ENCODE data around the gene DGKE. TPM values are rescaled to one million over a fixed set of nuclear protein-coding genes. Genes with fewer than 3 reads are reported as not detected.

The DGKE gene
- polyA plus RNA-seq, 1 donor from 2014 or later = 16.6 TPM

GRCh38 chr17:56842577-56842976 lies 8.6 kb downstream of the DGKE start:
- Histone ChIP-seq H3K27ac (ENCODE audit: low read length) (no peak overlapping the region), H2AFZ (ENCODE audit: low read depth, low read length) (no peak overlapping the region), H3K4me2 (ENCODE audit: low read length) (no peak overlapping the region), H3K9ac (ENCODE audit: low read length) (no peak overlapping the region), H3F3A (ENCODE audit: insufficient read depth, low read length, poor library complexity, severe bottlenecking) (no peaks in the 10 kb centered on the region), H3K9me3 (ENCODE audit: low read length) (no peaks in the 10 kb centered on the region), H3K79me2 (replicated peaks; ENCODE audit: insufficient read depth, low read length) (no peaks in the 10 kb centered on the region), H3K36me3 (ENCODE audit: insufficient read depth, low read length) (no peaks in the 10 kb centered on the region), H3K4me3 (ENCODE audit: low read length) (no peak overlapping the region), H3K27me3 (ENCODE audit: insufficient read depth, low read depth, low read length) (no peaks in the 10 kb centered on the region), H4K20me1 (ENCODE audit: insufficient read depth) (no peaks in the 10 kb centered on the region), H3K9me2 (ENCODE audit: insufficient read depth, low read length) (no peaks in the 10 kb centered on the region)
- TF ChIP-seq MXI1 (conservative IDR thresholded peaks at IDR 0.05; ENCODE audit: poor library complexity, severe bottlenecking) (no peak), EZH2 (IDR thresholded peaks at IDR 0.05; ENCODE audit: borderline replicate concordance, insufficient read depth, low read length, poor library complexity, severe bottlenecking) (no peak), EP300 (conservative IDR thresholded peaks at IDR 0.05; ENCODE audit: poor library complexity, severe bottlenecking) (no peak), SMC3 (conservative IDR thresholded peaks at IDR 0.05; ENCODE audit: poor library complexity) (no peak), POLR2AphosphoS5 (IDR thresholded peaks at IDR 0.05) (no peak), CTCF (IDR thresholded peaks at IDR 0.05; ENCODE audit: poor library complexity, severe bottlenecking) (no peak), REST (IDR thresholded peaks at IDR 0.05; ENCODE audit: borderline replicate concordance) (no peak), TAF1 (IDR thresholded peaks at IDR 0.05; ENCODE audit: low read depth) (no peak), RAD21 (conservative IDR thresholded peaks at IDR 0.05) (no peak)

- Histone ChIP-seq H3K79me2 (replicated peaks; ENCODE audit: insufficient read depth, low read length) (no peaks in the 10 kb centered on the region), H2AFZ (ENCODE audit: low read depth, low read length) (no peak overlapping the region), H3K4me3 (ENCODE audit: low read length) (no peak overlapping the region), H4K20me1 (ENCODE audit: insufficient read depth) (no peaks in the 10 kb centered on the region), H3K9me2 (ENCODE audit: insufficient read depth, low read length) (no peaks in the 10 kb centered on the region), H3K27me3 (ENCODE audit: insufficient read depth, low read depth, low read length) (no peaks in the 10 kb centered on the region), H3F3A (ENCODE audit: insufficient read depth, low read length, poor library complexity, severe bottlenecking) (no peaks in the 10 kb centered on the region), H3K4me2 (ENCODE audit: low read length) (no peak overlapping the region), H3K9ac (ENCODE audit: low read length) (no peak overlapping the region), H3K9me3 (ENCODE audit: low read length) (no peaks in the 10 kb centered on the region), H3K27ac (ENCODE audit: low read length) (no peak overlapping the region), H3K36me3 (ENCODE audit: insufficient read depth, low read length) (no peaks in the 10 kb centered on the region)
- TF ChIP-seq EP300 (conservative IDR thresholded peaks at IDR 0.05; ENCODE audit: poor library complexity, severe bottlenecking) = no peak
- TF ChIP-seq REST (IDR thresholded peaks at IDR 0.05; ENCODE audit: borderline replicate concordance) = no peak
- no peak for TF ChIP-seq EZH2 (IDR thresholded peaks at IDR 0.05; ENCODE audit: borderline replicate concordance, insufficient read depth, low read length, poor library complexity, severe bottlenecking)
- TF ChIP-seq TAF1 (IDR thresholded peaks at IDR 0.05; ENCODE audit: low read depth) = no peak
- TF ChIP-seq RAD21 (conservative IDR thresholded peaks at IDR 0.05) = no peak
- TF ChIP-seq CTCF (IDR thresholded peaks at IDR 0.05; ENCODE audit: poor library complexity, severe bottlenecking) = no peak
- no peak for TF ChIP-seq POLR2AphosphoS5 (IDR thresholded peaks at IDR 0.05)
- no peak for TF ChIP-seq SMC3 (conservative IDR thresholded peaks at IDR 0.05; ENCODE audit: poor library complexity)
- TF ChIP-seq MXI1 (conservative IDR thresholded peaks at IDR 0.05; ENCODE audit: poor library complexity, severe bottlenecking) = no peak
These were observed 12.0 kb downstream of the DGKE start for GRCh38 chr17:56845934-56846333.

Measured in neural cell (in vitro differentiated cells).